HG02763 (cell line): ENCODE measurements around the gene CAPN14.

Experiments
- ATAC-seq: cut with Tn5 transposase; IDR thresholded peaks from one replicate; pipeline ENCODE4 v1.9.1; 2021; ENCODE audit warnings: mild to moderate bottlenecking, moderate library complexity; ENCODE audit not compliant: unreplicated experiment

CAPN14 gene

GRCh38 chr2:31147645-31148044 lies 69.7 kb downstream of the CAPN14 start:
- no peak for ATAC-seq

GRCh38 chr2:31142110-31142509 lies 75.2 kb downstream of the CAPN14 start:
- no peak for ATAC-seq

- ATAC-seq, result no peak
Observed at GRCh38 chr2:31141443-31142085, 75.8 kb downstream of the CAPN14 start.

DNA sequence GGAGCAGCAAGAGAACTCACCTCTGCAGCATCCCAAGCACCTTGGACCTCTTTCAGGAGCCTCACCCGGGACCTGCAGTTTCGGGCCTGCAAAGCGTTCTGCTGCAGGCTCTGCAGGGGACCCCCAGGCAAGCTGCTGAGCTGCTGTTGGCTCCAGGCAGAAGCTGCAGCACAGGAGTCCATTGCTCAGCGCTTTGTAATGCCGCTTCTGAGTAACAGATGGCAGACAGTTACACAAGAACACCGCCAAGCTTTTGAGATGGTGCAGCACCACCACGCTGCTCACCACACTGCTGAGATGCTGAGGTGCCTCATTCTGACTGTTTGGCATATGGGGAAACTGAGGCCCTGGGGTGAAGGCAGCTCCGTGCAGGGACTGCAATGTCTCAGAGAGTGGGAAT lies 77.2 kb downstream of the CAPN14 start:
- no peak for ATAC-seq

DNA sequence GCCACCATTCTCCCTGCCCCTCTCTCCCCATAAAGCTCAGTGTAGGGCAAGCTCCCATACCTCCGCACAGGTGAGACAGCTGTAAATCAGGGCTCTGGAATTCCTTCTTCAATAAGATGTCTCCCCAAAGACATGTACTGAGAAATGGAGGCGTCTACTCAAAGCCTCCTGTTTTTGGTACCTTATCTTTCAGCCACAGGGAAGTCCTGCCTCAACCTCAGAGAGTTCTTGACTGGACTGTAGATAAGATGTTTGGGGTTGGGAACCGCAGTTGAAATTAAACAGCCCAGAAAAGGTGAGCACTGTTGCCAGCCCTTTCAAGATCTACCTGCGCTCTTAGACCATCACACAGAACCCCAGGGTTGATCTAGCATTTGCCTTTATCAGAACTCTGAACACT lies 77.6 kb downstream of the CAPN14 start:
- ATAC-seq, result no peak

GRCh38 chr2:31138037-31138962 lies 79.0 kb downstream of the CAPN14 start, which contains the start of gene GALNT14:
Gene GALNT14, minus strand, starts transcription at chr2:31138440. Its CDS starts 354 bp downstream, at chr2:31138086.
- no peak for ATAC-seq

GRCh38 chr2:31137211-31138036 lies 79.9 kb downstream of the CAPN14 start:
- ATAC-seq, result no peak

DNA sequence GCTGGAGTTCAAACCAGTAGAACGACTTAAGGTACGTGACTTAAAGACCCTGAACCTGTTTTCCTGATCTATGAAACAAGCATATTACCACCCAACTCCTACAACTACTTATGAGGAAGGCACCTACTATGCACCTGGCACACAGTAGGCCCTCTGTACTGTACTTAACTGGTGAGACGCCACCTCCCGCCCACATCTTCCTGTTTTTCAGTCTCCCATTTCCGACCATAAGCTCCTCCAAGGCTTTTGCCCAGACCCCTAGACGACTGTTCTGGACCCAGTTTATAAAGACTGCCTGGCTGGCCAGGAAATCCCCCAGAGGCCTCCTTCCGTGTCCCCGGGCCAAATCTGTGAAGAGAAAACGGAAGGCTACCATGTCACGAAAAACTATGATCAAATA lies 80.6 kb downstream of the CAPN14 start:
- no peak for ATAC-seq

GRCh38 chr2:31136000-31136399 lies 81.3 kb downstream of the CAPN14 start:
- no peak for ATAC-seq

DNA sequence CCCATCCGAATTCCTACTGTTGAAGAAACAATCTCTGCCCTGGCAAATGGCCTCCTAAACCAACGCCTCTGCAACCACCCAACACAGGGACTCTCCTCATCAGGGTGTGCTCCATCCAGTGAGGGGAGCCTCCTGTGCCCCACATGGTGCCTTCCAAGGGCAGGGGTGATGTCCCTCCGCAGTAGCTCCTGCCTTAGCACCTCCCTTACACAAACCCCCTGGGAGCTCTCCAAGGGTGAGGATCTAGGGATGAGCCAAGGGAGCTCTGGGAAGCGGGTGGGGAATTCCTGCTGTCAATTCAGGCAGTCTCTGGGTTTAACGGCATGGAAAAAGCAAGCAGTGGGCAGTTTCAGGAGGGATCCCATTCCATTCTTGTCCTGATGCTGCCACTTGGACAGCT lies 82.8 kb downstream of the CAPN14 start:
- ATAC-seq, result no peak

- ATAC-seq, result no peak
Observed at GRCh38 chr2:31132786-31133185, 84.5 kb downstream of the CAPN14 start.

DNA sequence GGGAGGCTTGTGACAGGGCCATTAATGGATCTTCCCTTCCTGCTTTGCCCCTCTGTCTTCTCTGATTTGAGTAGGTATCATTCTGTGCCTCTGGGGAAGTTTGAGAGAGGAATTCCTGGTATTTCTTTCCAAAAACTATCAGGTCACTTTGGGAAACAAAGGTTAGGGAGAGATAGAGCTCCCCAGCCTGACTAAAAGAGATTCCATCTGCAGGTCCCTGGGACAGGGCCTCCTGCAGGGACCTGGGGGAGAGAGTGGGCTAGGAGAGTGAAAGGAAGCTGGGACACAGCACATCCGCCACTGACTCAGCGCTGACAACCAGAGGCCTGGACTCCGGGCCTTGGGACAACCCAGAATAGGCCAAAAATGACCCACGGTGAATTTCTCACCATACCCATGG lies 85.4 kb downstream of the CAPN14 start:
- no peak for ATAC-seq

DNA sequence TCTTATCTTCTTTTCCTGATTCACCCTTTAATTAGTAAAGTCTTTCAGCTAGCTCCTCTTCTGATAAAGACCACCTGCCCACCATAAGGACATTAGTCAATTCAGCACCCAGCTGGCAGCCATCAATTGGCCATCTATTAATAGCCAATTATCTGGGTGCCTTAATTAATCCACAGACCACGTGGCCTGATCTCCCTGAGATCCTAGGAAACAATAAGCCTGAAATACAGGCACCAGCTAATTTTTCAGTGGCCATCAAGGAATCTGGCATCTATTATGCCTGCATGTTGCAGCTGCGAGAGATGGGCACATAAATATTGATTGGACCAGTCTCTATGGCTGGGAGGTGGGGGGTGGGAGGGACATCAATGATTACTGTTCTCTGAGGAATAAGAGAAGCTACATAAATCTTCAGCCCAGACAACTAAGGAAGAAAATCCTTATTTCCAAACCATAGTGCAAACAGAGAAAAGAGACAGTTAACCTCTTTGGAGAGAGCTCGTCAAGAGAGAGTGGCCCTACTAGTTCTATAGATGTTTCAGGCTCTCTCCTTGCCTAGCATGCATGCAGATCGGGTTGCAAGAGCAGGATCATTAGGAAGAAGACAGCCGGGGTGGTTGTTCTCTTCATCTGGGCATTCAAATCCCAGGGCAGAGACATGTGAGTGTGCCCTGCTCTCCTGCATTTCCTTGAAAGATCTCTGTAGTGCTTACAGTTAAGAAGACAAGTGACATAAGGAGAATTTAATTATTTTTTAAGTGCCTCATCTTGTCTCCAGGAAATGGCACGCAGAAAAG lies 87.7 kb downstream of the CAPN14 start:
- ATAC-seq, result no peak

GRCh38 chr2:31127931-31128330 lies 89.4 kb downstream of the CAPN14 start:
- ATAC-seq, result no peak

- ATAC-seq, result no peak
Observed at GRCh38 chr2:31125918-31126695, 91.2 kb downstream of the CAPN14 start.

DNA sequence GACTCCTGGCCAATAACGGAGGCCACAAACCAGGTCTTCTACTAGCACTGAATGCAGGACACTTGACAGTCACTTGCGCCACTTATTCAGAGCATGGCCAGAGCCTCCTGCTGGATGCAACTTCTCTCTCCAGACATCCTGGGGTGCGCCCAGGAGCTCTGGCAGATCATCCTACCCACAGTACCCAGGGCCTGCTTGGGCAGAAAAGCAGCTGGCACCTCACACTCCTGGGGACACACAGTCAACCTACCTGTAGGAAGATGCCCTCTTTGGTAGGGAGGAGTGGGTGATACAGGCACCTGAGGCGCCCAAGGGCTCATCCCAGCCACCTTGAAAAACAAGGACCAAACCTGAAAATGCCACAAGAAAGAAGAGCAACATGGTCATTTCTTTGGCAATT lies 92.4 kb downstream of the CAPN14 start:
- ATAC-seq, result no peak
